T-helper 1 cell treated with Interleukin-12 subunit alpha and Interleukin-12 subunit beta and Interleukin-4 antibody, amounts not matched to agents 30 μg/mL and 1 μg/mL, for 36 hours (primary cell): ENCODE results near the gene PLA2G4D.

Experiments used
- H3K27ac Mint-ChIP-seq: one replicate; pipeline ENCODE4 v1.8.0; 2021; ENCODE audit warnings: mild to moderate bottlenecking, mixed read lengths
- H3K27me3 Mint-ChIP-seq: one replicate; pipeline ENCODE4 v1.8.0; 2021; ENCODE audit warnings: low read depth, mixed read lengths
- H3K36me3 Mint-ChIP-seq: one replicate; pipeline ENCODE4 v1.8.0; 2021; ENCODE audit warnings: low read depth, mixed read lengths
- H3K4me1 Mint-ChIP-seq: one replicate; pipeline ENCODE4 v1.8.0; 2021; ENCODE audit warnings: low read depth, mixed read lengths
- H3K4me3 Mint-ChIP-seq: one replicate; pipeline ENCODE4 v1.8.0; 2021; ENCODE audit warnings: mild to moderate bottlenecking, moderate library complexity, mixed read lengths
- H3K9me3 Mint-ChIP-seq: one replicate; pipeline ENCODE4 v1.8.0; 2021; ENCODE audit warnings: mixed read lengths

The PLA2G4D gene

GRCh38 chr15:42031198-42031915 lies 63.0 kb downstream of the PLA2G4D start:
- Mint-ChIP-seq H3K36me3 (no peaks in the 10 kb centered on the region), H3K27me3 (peaks cover 21% of the 10 kb centered on the region), H3K9me3 (peaks cover 6% of the 10 kb centered on the region), H3K4me1 (peaks cover 5% of the 10 kb centered on the region), H3K4me3 (no peak overlapping the region), H3K27ac (no peak overlapping the region)

GRCh38 chr15:42027521-42027920 lies 66.8 kb downstream of the PLA2G4D start:
- Mint-ChIP-seq H3K27me3 (peaks cover 25% of the 10 kb centered on the region), H3K27ac (no peak overlapping the region), H3K4me3 (no peak overlapping the region), H3K4me1 (no peaks in the 10 kb centered on the region), H3K9me3 (peaks cover 6% of the 10 kb centered on the region), H3K36me3 (no peaks in the 10 kb centered on the region)

- no peaks in the 10 kb centered on the region for H3K9me3 Mint-ChIP-seq
- no peaks in the 10 kb centered on the region for H3K4me1 Mint-ChIP-seq
- peaks cover 15% of the 10 kb centered on the region for H3K27me3 Mint-ChIP-seq
- H3K27ac Mint-ChIP-seq: no peak overlapping the region
- no peak overlapping the region for H3K4me3 Mint-ChIP-seq
- H3K36me3 Mint-ChIP-seq: no peaks in the 10 kb centered on the region
Observed at GRCh38 chr15:42024303-42024702, 70.1 kb downstream of the PLA2G4D start.

- no peaks in the 10 kb centered on the region for H3K4me1 Mint-ChIP-seq
Observed at GRCh38 chr15:42021593-42021992, 72.8 kb downstream of the PLA2G4D start.

GRCh38 chr15:42020713-42021273 lies 73.6 kb downstream of the PLA2G4D start, which contains the start of gene PLA2G4E:
Gene PLA2G4E, minus strand, starts transcription at chr15:42021042. Its CDS starts 12 bp downstream, at chr15:42021030.
- H3K9me3 Mint-ChIP-seq: no peaks in the 10 kb centered on the region
- H3K4me1 Mint-ChIP-seq: no peaks in the 10 kb centered on the region
- H3K4me3 Mint-ChIP-seq: no peak within 1 kb of the TSS
- peaks cover 7% of the 10 kb centered on the region for H3K27me3 Mint-ChIP-seq
- no peak within 1 kb of the TSS for H3K27ac Mint-ChIP-seq
- no peaks in the 10 kb centered on the region for H3K36me3 Mint-ChIP-seq

More at GRCh38 chr15:42021593-42021992, 72.8 kb downstream of the PLA2G4D start:
- H3K27me3 Mint-ChIP-seq: peaks cover 12% of the 10 kb centered on the region
- no peak overlapping the region for H3K27ac Mint-ChIP-seq
- no peaks in the 10 kb centered on the region for H3K9me3 Mint-ChIP-seq
- H3K36me3 Mint-ChIP-seq: no peaks in the 10 kb centered on the region
- no peak overlapping the region for H3K4me3 Mint-ChIP-seq

GRCh38 chr15:42018306-42019224 lies 75.8 kb downstream of the PLA2G4D start:
- no peaks in the 10 kb centered on the region for H3K9me3 Mint-ChIP-seq
- peaks cover 7% of the 10 kb centered on the region for H3K27me3 Mint-ChIP-seq
- H3K27ac Mint-ChIP-seq: no peak overlapping the region
- H3K4me3 Mint-ChIP-seq: no peak overlapping the region
- no peaks in the 10 kb centered on the region for H3K36me3 Mint-ChIP-seq
- no peaks in the 10 kb centered on the region for H3K4me1 Mint-ChIP-seq
